Spleen (tissue), 13 donors: Measurements from ENCODE around the gene SIAH2. TPM values are rescaled to one million over a fixed set of nuclear protein-coding genes. Genes with fewer than 3 reads are reported as not detected.

Source experiments
- DNase-seq: peaks from one replicate; pipeline ENCODE4 v3.0.0-alpha.2; 2020
- H3K27ac ChIP-seq, 8 donors: fragments of 200-600 bp; sonication (generic) in 7 of 8; 1 replicate in 4 of 8; 2 replicates in 4 of 8; pipeline versions ENCODE4 v1.5.0 to v1.8.0; 2016 to 2021; ENCODE audit warnings: inconsistent platforms in 4 of 8, mild to moderate bottlenecking in 4 of 8, moderate library complexity in 1 of 8
- H3K27me3 ChIP-seq, 7 donors: fragments of 200-600 bp; sonication (generic) in 6 of 7; replicated peaks in 1 of 7; 1 replicate in 4 of 7; 2 replicates in 3 of 7; pipeline versions ENCODE4 v1.5.0 to v1.8.0; 2016 to 2021; ENCODE audit warnings: inconsistent platforms in 3 of 7, mild to moderate bottlenecking in 1 of 7
- H3K36me3 ChIP-seq, 6 donors: fragments of 200-600 bp; sonication (generic) in 5 of 6; 1 replicate in 4 of 6; 2 replicates in 2 of 6; pipeline versions ENCODE4 v1.5.0 to v1.8.0; 2016 to 2021; ENCODE audit warnings: inconsistent platforms in 2 of 6
- H3K4me1 ChIP-seq, 6 donors: fragments of 200-600 bp; sonication (generic) in 5 of 6; 1 replicate in 3 of 6; 2 replicates in 3 of 6; pipeline versions ENCODE4 v1.5.0 to v1.8.0; 2016 to 2021; ENCODE audit warnings: inconsistent platforms in 3 of 6
- H3K4me3 ChIP-seq, 8 donors: fragments of 200-600 bp; sonication (generic) in 7 of 8; 1 replicate in 4 of 8; 2 replicates in 4 of 8; pipeline versions ENCODE4 v1.5.0 to v1.8.0; 2016 to 2021; ENCODE audit warnings: inconsistent platforms in 4 of 8, mild to moderate bottlenecking in 4 of 8, moderate library complexity in 2 of 8
- H3K9me3 ChIP-seq, 8 donors: fragments of 200-600 bp; sonication (generic) in 7 of 8; 1 replicate in 4 of 8; 2 replicates in 4 of 8; pipeline versions ENCODE4 v1.5.0 to v1.8.0; 2016 to 2021; ENCODE audit warnings: inconsistent platforms in 4 of 8
- POLR2A ChIP-seq, 3 donors: fragments of 450-650 bp; IDR thresholded peaks; one replicate each; pipeline ENCODE4 v1.5.1; 2017; ENCODE audit warnings: antibody characterized with exemption in 3 of 3, mild to moderate bottlenecking in 1 of 3
- POLR2AphosphoS5 ChIP-seq, 3 donors: sonication (generic); formaldehyde crosslinking; IDR thresholded peaks; one replicate each; pipeline ENCODE4 v1.5.1; 2017; ENCODE audit warnings: antibody characterized with exemption in 3 of 3
- WGBS, 5 donors: extraction: QIAGEN DNeasy Blood & Tissue Kit in 3 of 5; methylation state at CpG; one replicate each; pipeline versions ENCODE4 v1.1.5 to v1.1.7; 2013 to 2018; 5-methylcytosine and 5-hydroxymethylcytosine counted together
- intact Hi-C: fragments of 100-400 bp; cut with DNase I; formaldehyde crosslinking; loops from one replicate; pipeline ENCODE4 v1.15.0; 2023; ENCODE audit warnings: low total_unique reads
- long read RNA-seq, 2 donors: transcript quantifications; one replicate each; lab custom pipeline, GENCODE V29; 2026
- polyA plus RNA-seq, 3 donors: library from polyadenylated mRNA; stranded (reverse); fragments of 200-250 nt; gene quantifications; one replicate each; pipeline ENCODE4 v1.2.1, GENCODE V29; 2013
- total RNA-seq, 7 donors: library from RNA; depleted of rRNA in 3 of 7; stranded (reverse); fragments of >200 nt in 3 of 7; fragmentation: NEBNext Ultra II Directional in 4 of 7; extraction: Animal tissue kit (Norgen Biotek cat#: 25700) in 4 of 7; gene quantifications; one replicate each; pipeline versions ENCODE4 v1.1.0 to v1.2.1, GENCODE V29; 2016 to 2021
- TF ChIP-seq, protein P1 (sequence below), 11 experiments: fragments of 200-600 bp in 7 of 11; fragments of 450-650 bp in 4 of 11; sonication (generic) in 4 of 11; IDR thresholded peaks in 8 of 11; conservative IDR thresholded peaks in 3 of 11; 1 replicate in 7 of 11; 2 replicates in 4 of 11; pipeline versions ENCODE4 v1.4.0 to v1.8.0; 2016 to 2021; ENCODE audit warnings: antibody characterized with exemption in 11 of 11, inconsistent platforms in 4 of 11, mild to moderate bottlenecking in 1 of 11
- donor health status: healthy with polysubstance abuse.
- donor health status: DM: no; HTN: no; CAD: no; lungs with moderate emphysema.
- donor health status: DM: no; HTN: no; CAD: no.
- donor health status: Bipolar disorder and iron deficiency.
- donor health status: healthy.
- donor health status: DM: no; HTN: no; CAD: no.
- donor health status: DM: yes; HTN: yes; CAD: no.

The SIAH2 gene, protein sequence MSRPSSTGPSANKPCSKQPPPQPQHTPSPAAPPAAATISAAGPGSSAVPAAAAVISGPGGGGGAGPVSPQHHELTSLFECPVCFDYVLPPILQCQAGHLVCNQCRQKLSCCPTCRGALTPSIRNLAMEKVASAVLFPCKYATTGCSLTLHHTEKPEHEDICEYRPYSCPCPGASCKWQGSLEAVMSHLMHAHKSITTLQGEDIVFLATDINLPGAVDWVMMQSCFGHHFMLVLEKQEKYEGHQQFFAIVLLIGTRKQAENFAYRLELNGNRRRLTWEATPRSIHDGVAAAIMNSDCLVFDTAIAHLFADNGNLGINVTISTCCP
- 10 to 100 TPM; 22.8 to 71.3 (median 52.5) TPM for total RNA-seq
- polyA plus RNA-seq, result 10 to 100 TPM; 13.6 to 22.7 (median 20.0) TPM
- long read RNA-seq, donor 1, transcript SIAH2-201 (2 exons, 2,517 nt), result major isoform, 23 of 23 reads
- long read RNA-seq, donor 1, partial matches to known transcripts, result 0 of 23 reads
- long read RNA-seq, donor 1, other reads (novel, unspliced or antisense), result 0 of 23 reads
- long read RNA-seq, donor 2, transcript SIAH2-201 (2 exons, 2,517 nt), result major isoform, 37 of 37 reads
- long read RNA-seq, donor 2, partial matches to known transcripts, result 0 of 37 reads
- long read RNA-seq, donor 2, other reads (novel, unspliced or antisense), result 0 of 37 reads

- Histone ChIP-seq H3K9me3 (no peaks in the 10 kb centered on the region), H3K27me3 (no peaks in the 10 kb centered on the region), H3K36me3 (peaks cover 0 to 8% (median 0%) of the 10 kb centered on the region in 6 donors), H3K4me3 (peak within 1 kb of the TSS; percentile 65 to 86 (median 71)), H3K4me1 (peaks cover 20 to 68% (median 45%) of the 10 kb centered on the region in 6 donors), H3K27ac (peak within 1 kb of the TSS; percentile 90 to 100 (median 98))
- WGBS, 5 donors, result 0 to 1% (median 1%) methylated on average over 43 to 70 of the region's 70 CpGs
- intact Hi-C loops, result no loop called here
- TF ChIP-seq, protein P1, sequence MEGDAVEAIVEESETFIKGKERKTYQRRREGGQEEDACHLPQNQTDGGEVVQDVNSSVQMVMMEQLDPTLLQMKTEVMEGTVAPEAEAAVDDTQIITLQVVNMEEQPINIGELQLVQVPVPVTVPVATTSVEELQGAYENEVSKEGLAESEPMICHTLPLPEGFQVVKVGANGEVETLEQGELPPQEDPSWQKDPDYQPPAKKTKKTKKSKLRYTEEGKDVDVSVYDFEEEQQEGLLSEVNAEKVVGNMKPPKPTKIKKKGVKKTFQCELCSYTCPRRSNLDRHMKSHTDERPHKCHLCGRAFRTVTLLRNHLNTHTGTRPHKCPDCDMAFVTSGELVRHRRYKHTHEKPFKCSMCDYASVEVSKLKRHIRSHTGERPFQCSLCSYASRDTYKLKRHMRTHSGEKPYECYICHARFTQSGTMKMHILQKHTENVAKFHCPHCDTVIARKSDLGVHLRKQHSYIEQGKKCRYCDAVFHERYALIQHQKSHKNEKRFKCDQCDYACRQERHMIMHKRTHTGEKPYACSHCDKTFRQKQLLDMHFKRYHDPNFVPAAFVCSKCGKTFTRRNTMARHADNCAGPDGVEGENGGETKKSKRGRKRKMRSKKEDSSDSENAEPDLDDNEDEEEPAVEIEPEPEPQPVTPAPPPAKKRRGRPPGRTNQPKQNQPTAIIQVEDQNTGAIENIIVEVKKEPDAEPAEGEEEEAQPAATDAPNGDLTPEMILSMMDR (IDR thresholded peaks at IDR 0.05 in 8 of 11, conservative IDR thresholded peaks at IDR 0.05 in 3 of 11), result peak in 3 of 11 experiments; percentile 14 to 24 (median 19)
- TF ChIP-seq POLR2AphosphoS5 (IDR thresholded peaks at IDR 0.05), result peak; percentile 98
- TF ChIP-seq POLR2A (IDR thresholded peaks at IDR 0.05), result peak; percentile 66 to 94 (median 87)
- peak; percentile 99 for DNase-seq
Measured at GRCh38 chr3:150763122-150763840, at the start of gene SIAH2. Gene SIAH2, minus strand, starts transcription at chr3:150763169. Its CDS starts 320 bp downstream, at chr3:150762849.

DNA sequence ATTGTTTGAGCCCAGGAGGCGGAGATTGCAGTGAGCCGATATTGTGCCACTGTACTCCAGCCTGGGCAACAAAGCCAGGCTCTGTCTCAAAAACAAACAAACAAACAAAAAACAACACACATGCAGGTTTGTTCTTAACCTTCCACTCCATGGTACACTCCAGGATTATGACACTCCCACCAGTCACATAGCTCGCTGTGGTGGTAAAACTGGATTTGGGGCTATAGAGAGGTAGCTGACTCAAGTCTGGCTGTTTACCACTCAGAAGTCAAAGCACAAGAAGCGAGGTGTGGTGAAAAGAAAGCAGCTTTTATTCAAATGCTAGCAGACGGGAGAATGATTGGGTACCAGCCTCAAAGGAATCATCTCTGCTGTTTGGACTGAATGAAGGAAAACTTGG, 49.0 kb upstream of the SIAH2 start:
- no peaks in the 10 kb centered on the region for H3K9me3 ChIP-seq
- TF ChIP-seq POLR2A (IDR thresholded peaks at IDR 0.05), result no peak
- TF ChIP-seq POLR2AphosphoS5 (IDR thresholded peaks at IDR 0.05), result no peak
- TF ChIP-seq, protein P1 (IDR thresholded peaks at IDR 0.05 in 8 of 11, conservative IDR thresholded peaks at IDR 0.05 in 3 of 11), result no peak
- peaks cover 0 to 8% (median 0%) of the 10 kb centered on the region in 7 donors for H3K27me3 ChIP-seq
- H3K36me3 ChIP-seq, result no peaks in the 10 kb centered on the region
- intact Hi-C loops, result no loop called here
- no peak overlapping the region for H3K27ac ChIP-seq
- 86 to 94% (median 89%) methylated on average over 5 of the region's 5 CpGs for WGBS, 5 donors
- H3K4me1 ChIP-seq, result no peaks in the 10 kb centered on the region
- H3K4me3 ChIP-seq, result no peak overlapping the region
- DNase-seq, result no peak

DNA sequence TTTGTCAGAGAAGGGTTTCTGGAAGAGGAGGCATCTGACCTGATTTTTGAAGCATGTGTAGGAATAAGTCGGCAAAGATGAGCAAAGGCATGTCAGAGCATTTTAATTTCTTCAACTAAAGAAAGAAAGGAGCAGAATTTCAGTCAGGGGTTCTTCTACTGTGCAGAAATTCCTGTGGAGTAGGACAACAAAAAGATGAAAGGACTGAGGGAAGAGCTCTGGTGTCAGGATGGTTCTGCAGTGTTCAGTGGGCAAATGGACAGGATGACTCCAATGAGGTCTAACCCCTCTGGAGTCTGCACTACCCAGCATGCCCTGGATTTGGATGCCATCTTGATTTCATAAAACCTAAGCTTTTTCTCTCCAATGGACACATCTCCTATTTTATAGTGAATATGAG, 47.7 kb upstream of the SIAH2 start:
- no peak for DNase-seq
- TF ChIP-seq, protein P1 (IDR thresholded peaks at IDR 0.05 in 8 of 11, conservative IDR thresholded peaks at IDR 0.05 in 3 of 11), result no peak
- TF ChIP-seq POLR2AphosphoS5 (IDR thresholded peaks at IDR 0.05) (no peak), POLR2A (IDR thresholded peaks at IDR 0.05) (no peak)
- 85 to 100% (median 94%) methylated on average over 1 of the region's 1 CpG for WGBS, 5 donors
- H3K27ac ChIP-seq, result no peak overlapping the region
- H3K4me1 ChIP-seq, result no peaks in the 10 kb centered on the region
- H3K9me3 ChIP-seq, result no peaks in the 10 kb centered on the region
- no peak overlapping the region for H3K4me3 ChIP-seq
- H3K36me3 ChIP-seq, result no peaks in the 10 kb centered on the region
- intact Hi-C loops, result no loop called here
- H3K27me3 ChIP-seq, result peaks cover 0 to 8% (median 0%) of the 10 kb centered on the region in 7 donors
